Stimulated activated CD4-positive, alpha-beta T cell treated with anti-CD3 and anti-CD28 coated beads, Interleukin-1b, Interleukin-23, amount 100 ng/mL, for 4 hours (primary cell): Measurements from ENCODE around the gene IGDCC3.
"Not testable (repeated sequence)": the region's sequence is repeated elsewhere in the genome, so short reads cannot be mapped to it uniquely, and the experiment has no call there.

Experiments used
- DNase-seq, 2 donors: peaks; one replicate each; pipeline ENCODE4 v3.0.0-alpha.2; 2020; ENCODE audit warnings: low read depth in 2 of 2

IGDCC3 gene

GRCh38 chr15:65371976-65372786 is 5.6 kb downstream of the IGDCC3 start:
- DNase-seq = no peak

- no peak for DNase-seq
Observed at GRCh38 chr15:65370885-65371284, 6.9 kb downstream of the IGDCC3 start.

GRCh38 chr15:65369651-65370050 is 8.2 kb downstream of the IGDCC3 start:
- DNase-seq = no peak

GRCh38 chr15:65369212-65369547 is 8.6 kb downstream of the IGDCC3 start:
- DNase-seq = no peak

GRCh38 chr15:65368302-65369211 is 9.2 kb downstream of the IGDCC3 start:
- no peak for DNase-seq

GRCh38 chr15:65366122-65366892 is 11.5 kb downstream of the IGDCC3 start:
- no peak for DNase-seq

- DNase-seq = no peak
Observed at GRCh38 chr15:65365229-65365628, 12.6 kb downstream of the IGDCC3 start.

- no peak for DNase-seq
Observed at GRCh38 chr15:65363766-65364165, 14.0 kb downstream of the IGDCC3 start.

- no peak for DNase-seq
Observed at GRCh38 chr15:65363306-65363705, 14.5 kb downstream of the IGDCC3 start.

GRCh38 chr15:65362491-65362890 is 15.3 kb downstream of the IGDCC3 start:
- DNase-seq = no peak

GRCh38 chr15:65361708-65362459 is 15.9 kb downstream of the IGDCC3 start:
- no peak for DNase-seq

GRCh38 chr15:65360506-65360905 is 17.3 kb downstream of the IGDCC3 start:
- DNase-seq = no peak

- DNase-seq = no peak
Observed at GRCh38 chr15:65355988-65356353, 21.8 kb downstream of the IGDCC3 start.

GRCh38 chr15:65355173-65355987 is 22.4 kb downstream of the IGDCC3 start:
- no peak for DNase-seq

- DNase-seq = no peak
Observed at GRCh38 chr15:65354835-65355172, 23.0 kb downstream of the IGDCC3 start.

GRCh38 chr15:65351972-65352371 is 25.8 kb downstream of the IGDCC3 start:
- not testable (repeated sequence) for DNase-seq

GRCh38 chr15:65349338-65349737 is 28.5 kb downstream of the IGDCC3 start:
- DNase-seq = no peak

GRCh38 chr15:65347756-65348155 is 30.0 kb downstream of the IGDCC3 start:
- not testable (repeated sequence) for DNase-seq

- no peak for DNase-seq
Observed at GRCh38 chr15:65346856-65347598, 30.8 kb downstream of the IGDCC3 start.

GRCh38 chr15:65344914-65345275 is 32.9 kb downstream of the IGDCC3 start:
- no peak for DNase-seq
